Femur (tissue), 1 donor: ENCODE data around the gene ATP1A4.

Source experiments
- DNase-seq: peaks from one replicate; pipeline ENCODE4 v3.0.0-alpha.2; 2017

The ATP1A4 gene

GRCh38 chr1:160178731-160179130 is 27.3 kb downstream of the ATP1A4 start:
- DNase-seq, result no peak

GRCh38 chr1:160179336-160179735 is 27.9 kb downstream of the ATP1A4 start:
- DNase-seq, result no peak

GRCh38 chr1:160186246-160186645 is 34.8 kb downstream of the ATP1A4 start:
- DNase-seq, result no peak

GRCh38 chr1:160186729-160187128 is 35.3 kb downstream of the ATP1A4 start:
- no peak for DNase-seq

- no peak for DNase-seq
Measured at GRCh38 chr1:160187407-160187806, 36.0 kb downstream of the ATP1A4 start.

GRCh38 chr1:160188341-160188740 is 36.9 kb downstream of the ATP1A4 start:
- no peak for DNase-seq

- peak; percentile 80 for DNase-seq
Measured at GRCh38 chr1:160189649-160190625, 38.5 kb downstream of the ATP1A4 start, which contains the start of gene CASQ1. TSS of gene CASQ1 (plus strand) at chr1:160190575. CDS start at chr1:160190752, 177 bp downstream.

- no peak for DNase-seq
Measured at GRCh38 chr1:160191756-160192155, 40.4 kb downstream of the ATP1A4 start.

- DNase-seq, result no peak
Measured at GRCh38 chr1:160192234-160192633, 40.8 kb downstream of the ATP1A4 start.

GRCh38 chr1:160193091-160193819 is 41.9 kb downstream of the ATP1A4 start:
- peak; percentile 91 for DNase-seq

GRCh38 chr1:160193832-160194736 is 42.7 kb downstream of the ATP1A4 start:
- DNase-seq, result no peak

- no peak for DNase-seq
Measured at GRCh38 chr1:160194737-160195059, 43.3 kb downstream of the ATP1A4 start.

GRCh38 chr1:160196143-160196542 is 44.7 kb downstream of the ATP1A4 start:
- DNase-seq, result no peak

GRCh38 chr1:160197231-160197630 is 45.8 kb downstream of the ATP1A4 start:
- DNase-seq, result no peak

GRCh38 chr1:160200786-160201185 is 49.4 kb downstream of the ATP1A4 start:
- DNase-seq, result no peak

- DNase-seq, result no peak
Measured at GRCh38 chr1:160204526-160205241, 53.3 kb downstream of the ATP1A4 start.

- peak; percentile 90 for DNase-seq
Measured at GRCh38 chr1:160205242-160206035, 54.0 kb downstream of the ATP1A4 start, which contains the start of gene PEA15. TSS of gene PEA15 (plus strand) at chr1:160205384. CDS start at chr1:160211545, 6,161 bp downstream.

- DNase-seq, result peak; percentile 65
Measured at GRCh38 chr1:160206036-160206389, 54.6 kb downstream of the ATP1A4 start.

GRCh38 chr1:160206421-160207117 is 55.2 kb downstream of the ATP1A4 start:
- no peak for DNase-seq

GRCh38 chr1:160207118-160207650 is 55.8 kb downstream of the ATP1A4 start:
- DNase-seq, result no peak
